ENCODE data around the gene DEFB123. TPM values are rescaled to one million over a fixed set of nuclear protein-coding genes. Genes with fewer than 3 reads are reported as not detected.
"Not testable (repeated sequence)": the region's sequence is repeated elsewhere in the genome, so short reads cannot be mapped to it uniquely, and the experiment has no call there.

Gene DEFB123
- total and polyA plus RNA-seq, 5 donors: not detected

- intact Hi-C loops (cut with DNase I); H3K27ac ChIP-seq (ENCODE audit: low read length); ATAC-seq; H3K4me3 ChIP-seq (ENCODE audit: low read length); H3K9me3 ChIP-seq (ENCODE audit: control insufficient read depth, low read length); H3K27me3 ChIP-seq (ENCODE audit: control insufficient read depth, insufficient read depth); H3K4me1 ChIP-seq (ENCODE audit: control insufficient read depth, insufficient read depth, low read length): not testable (repeated sequence)
- DNase-seq: peak in 1 of 3 donors; percentile 46
- 94% methylated on average over 29 of the region's 31 CpGs for WGBS
Measured at GRCh38 chr20:31427576-31427975, 12.9 kb upstream of the DEFB123 start.

GRCh38 chr20:31430568-31431115 lies 9.8 kb upstream of the DEFB123 start:
- DNase-seq: no peak
- Histone ChIP-seq H3K4me3 (ENCODE audit: low read length) (no peak overlapping the region), H3K4me1 (ENCODE audit: control insufficient read depth, insufficient read depth, low read length) (no peaks in the 10 kb centered on the region), H3K9me3 (ENCODE audit: control insufficient read depth, low read length) (no peaks in the 10 kb centered on the region), H3K27ac (ENCODE audit: low read length) (no peak overlapping the region), H3K27me3 (ENCODE audit: control insufficient read depth, insufficient read depth) (no peaks in the 10 kb centered on the region)
- WGBS: 66% methylated on average over 4 of the region's 4 CpGs
- ATAC-seq: no peak
- intact Hi-C loops (cut with DNase I): no loop called here

GRCh38 chr20:31446084-31446819 lies 5.8 kb downstream of the DEFB123 start:
- intact Hi-C loops (cut with DNase I): loop anchor here in 1 of 4 donors (10.0 kb wide), 1 partner anchor 59 kb away; no protein-coding TSS in a partner anchor
- Histone ChIP-seq H3K27ac (ENCODE audit: low read length) (no peak overlapping the region), H3K9me3 (ENCODE audit: control insufficient read depth, low read length) (peaks cover 2% of the 10 kb centered on the region), H3K4me3 (ENCODE audit: low read length) (no peak overlapping the region), H3K27me3 (ENCODE audit: control insufficient read depth, insufficient read depth) (no peaks in the 10 kb centered on the region), H3K4me1 (ENCODE audit: control insufficient read depth, insufficient read depth, low read length) (no peaks in the 10 kb centered on the region)
- DNase-seq: no peak
- 65% methylated on average over 12 of the region's 12 CpGs for WGBS
- ATAC-seq: peak in 1 of 2 donors; percentile 43

- no peaks in the 10 kb centered on the region for H3K9me3 ChIP-seq (ENCODE audit: control insufficient read depth, low read length)
- no peaks in the 10 kb centered on the region for H3K27me3 ChIP-seq (ENCODE audit: control insufficient read depth, insufficient read depth)
- no peak overlapping the region for H3K4me3 ChIP-seq (ENCODE audit: low read length)
- H3K4me1 ChIP-seq (ENCODE audit: control insufficient read depth, insufficient read depth, low read length): no peaks in the 10 kb centered on the region
- no peak overlapping the region for H3K27ac ChIP-seq (ENCODE audit: low read length)
- ATAC-seq (no peak), DNase-seq (no peak)
- intact Hi-C loops (cut with DNase I): loop anchor here in 1 of 4 donors (10.0 kb wide), 1 partner anchor 55 kb away; no protein-coding TSS in a partner anchor
- 67% methylated on average over 8 of the region's 8 CpGs for WGBS
Measured at GRCh38 chr20:31449511-31450414, 9.3 kb downstream of the DEFB123 start.

- ATAC-seq (no peak), DNase-seq (no peak)
- Histone ChIP-seq H3K4me3 (ENCODE audit: low read length) (no peak overlapping the region), H3K9me3 (ENCODE audit: control insufficient read depth, low read length) (no peaks in the 10 kb centered on the region), H3K27me3 (ENCODE audit: control insufficient read depth, insufficient read depth) (no peaks in the 10 kb centered on the region), H3K4me1 (ENCODE audit: control insufficient read depth, insufficient read depth, low read length) (no peaks in the 10 kb centered on the region), H3K27ac (ENCODE audit: low read length) (no peak overlapping the region)
- intact Hi-C loops (cut with DNase I): no loop called here
- 80% methylated on average over 2 of the region's 2 CpGs for WGBS
Measured at GRCh38 chr20:31452575-31452974, 12.1 kb downstream of the DEFB123 start.

GRCh38 chr20:31454361-31454760 lies 13.9 kb downstream of the DEFB123 start:
- H3K4me3 ChIP-seq (ENCODE audit: low read length): no peak overlapping the region
- ATAC-seq (no peak), DNase-seq (no peak)
- H3K9me3 ChIP-seq (ENCODE audit: control insufficient read depth, low read length): no peaks in the 10 kb centered on the region
- intact Hi-C loops (cut with DNase I): no loop called here
- peaks cover 2% of the 10 kb centered on the region for H3K27me3 ChIP-seq (ENCODE audit: control insufficient read depth, insufficient read depth)
- no peaks in the 10 kb centered on the region for H3K4me1 ChIP-seq (ENCODE audit: control insufficient read depth, insufficient read depth, low read length)
- 95% methylated on average over 1 of the region's 1 CpG for WGBS
- H3K27ac ChIP-seq (ENCODE audit: low read length): no peak overlapping the region

- intact Hi-C loops (cut with DNase I); H3K4me3 ChIP-seq (ENCODE audit: low read length); H3K27ac ChIP-seq (ENCODE audit: low read length); H3K4me1 ChIP-seq (ENCODE audit: control insufficient read depth, insufficient read depth, low read length); H3K27me3 ChIP-seq (ENCODE audit: control insufficient read depth, insufficient read depth); H3K9me3 ChIP-seq (ENCODE audit: control insufficient read depth, low read length); ATAC-seq: not testable (repeated sequence)
- 93% methylated on average over 30 of the region's 33 CpGs for WGBS
- peak in 1 of 3 donors; percentile 67 for DNase-seq
Measured at GRCh38 chr20:31470946-31471345, 30.5 kb downstream of the DEFB123 start.

GRCh38 chr20:31472395-31473330 lies 32.2 kb downstream of the DEFB123 start:
- H3K27me3 ChIP-seq (ENCODE audit: control insufficient read depth, insufficient read depth): no peaks in the 10 kb centered on the region
- peak; percentile 51 to 78 (median 75) for DNase-seq

GRCh38 chr20:31473331-31474096 lies 33.1 kb downstream of the DEFB123 start:
- Histone ChIP-seq H3K9me3 (ENCODE audit: control insufficient read depth, low read length) (no peaks in the 10 kb centered on the region), H3K4me3 (ENCODE audit: low read length) (no peak overlapping the region), H3K27ac (ENCODE audit: low read length) (peak overlapping the region; percentile 23), H3K4me1 (ENCODE audit: control insufficient read depth, insufficient read depth, low read length) (peaks cover 3% of the 10 kb centered on the region), H3K27me3 (ENCODE audit: control insufficient read depth, insufficient read depth) (no peaks in the 10 kb centered on the region)
- no peak for DNase-seq
- ATAC-seq: no peak
- intact Hi-C loops (cut with DNase I): no loop called here
- 84% methylated on average over 5 of the region's 5 CpGs for WGBS

More at GRCh38 chr20:31472395-31473330, 32.2 kb downstream of the DEFB123 start:
- H3K4me3 ChIP-seq (ENCODE audit: low read length): no peak overlapping the region
- H3K27ac ChIP-seq (ENCODE audit: low read length): peak overlapping the region; percentile 23
- H3K9me3 ChIP-seq (ENCODE audit: control insufficient read depth, low read length): no peaks in the 10 kb centered on the region
- peak; percentile 15 to 33 for ATAC-seq
- H3K4me1 ChIP-seq (ENCODE audit: control insufficient read depth, insufficient read depth, low read length): peaks cover 3% of the 10 kb centered on the region
- WGBS: 32% methylated on average over 7 of the region's 8 CpGs
- intact Hi-C loops (cut with DNase I): no loop called here

GRCh38 chr20:31474097-31474436 lies 33.6 kb downstream of the DEFB123 start:
- peak overlapping the region; percentile 9 for H3K27ac ChIP-seq (ENCODE audit: low read length)
- intact Hi-C loops (cut with DNase I): no loop called here
- 49% methylated on average over 2 of the region's 2 CpGs for WGBS
- no peaks in the 10 kb centered on the region for H3K27me3 ChIP-seq (ENCODE audit: control insufficient read depth, insufficient read depth)
- no peak for DNase-seq
- H3K9me3 ChIP-seq (ENCODE audit: control insufficient read depth, low read length): no peaks in the 10 kb centered on the region
- no peak for ATAC-seq
- no peak overlapping the region for H3K4me3 ChIP-seq (ENCODE audit: low read length)
- peaks cover 3% of the 10 kb centered on the region for H3K4me1 ChIP-seq (ENCODE audit: control insufficient read depth, insufficient read depth, low read length)
